Measurements from ENCODE around the gene MPZL2. TPM values are rescaled to one million over a fixed set of nuclear protein-coding genes. Genes with fewer than 3 reads are reported as not detected.

MPZL2 gene
- polyA plus RNA-seq, 3 donors, result 8.0 to 18.6 (median 14.2) TPM

- Histone ChIP-seq H3K27me3 (ENCODE audit: control insufficient read depth in 2 of 2, insufficient read depth in 2 of 2, low read length in 2 of 2) (no peaks in the 10 kb centered on the region), H3K4me2 (replicated peaks; ENCODE audit: extremely low read depth, low read length, poor library complexity, severe bottlenecking) (no peak overlapping the region), H4K20me1 (ENCODE audit: insufficient read depth, low read length) (no peaks in the 10 kb centered on the region), H3K9me3 (replicated peaks in 1 of 2; ENCODE audit: control insufficient read depth in 1 of 2, insufficient read depth in 1 of 2, low read length in 2 of 2) (no peaks in the 10 kb centered on the region), H3K36me3 (replicated peaks in 1 of 2; ENCODE audit: control insufficient read depth in 1 of 2, insufficient read depth in 2 of 2, low read length in 2 of 2) (no peaks in the 10 kb centered on the region), H3K4me3 (replicated peaks in 1 of 3; ENCODE audit: low read depth in 2 of 3, low read length in 3 of 3) (no peak overlapping the region), H3K4me1 (ENCODE audit: control insufficient read depth in 1 of 2, insufficient read depth in 2 of 2, low read length in 2 of 2) (peaks cover 14 to 20% of the 10 kb centered on the region in 2 donors), H2AFZ (ENCODE audit: insufficient read depth, low read depth, low read length, poor library complexity, severe bottlenecking) (no peak overlapping the region), H3K9ac (ENCODE audit: insufficient read depth, low read length, poor library complexity, severe bottlenecking) (no peak overlapping the region), H3K79me2 (ENCODE audit: insufficient read depth, low read length) (no peaks in the 10 kb centered on the region), H3K27ac (ENCODE audit: low read depth in 1 of 2, low read length in 2 of 2) (no peak overlapping the region)
- Mint-ChIP-seq H3K27me3 (ENCODE audit: low read depth in 3 of 3) (peaks cover 0 to 2% (median 0%) of the 10 kb centered on the region in 3 donors), H3K4me1 (peaks cover 21% of the 10 kb centered on the region), H3K4me3 (no peak overlapping the region), H3K9me3 (peaks cover 0 to 3% (median 3%) of the 10 kb centered on the region in 7 donors), H3K36me3 (peaks cover 0 to 1% of the 10 kb centered on the region in 2 donors), H3K27ac (peak overlapping the region in 1 of 7 donors; percentile 43)
- TF ChIP-seq CTCF (IDR thresholded peaks at IDR 0.05), result no peak
- intact Hi-C loops (cut with micrococcal nuclease), result no loop called here
- no peak for DNase-seq
Measured at GRCh38 chr11:118289401-118289800, 25.3 kb upstream of the MPZL2 start.

- H3K27me3 Mint-ChIP-seq (ENCODE audit: low read depth in 3 of 3), result peaks cover 0 to 4% (median 0%) of the 10 kb centered on the region in 3 donors
- no peak overlapping the region for H3K4me3 ChIP-seq (replicated peaks in 1 of 3; ENCODE audit: low read depth in 2 of 3, low read length in 3 of 3)
- H3K27ac ChIP-seq (ENCODE audit: low read depth in 1 of 2, low read length in 2 of 2), result no peak overlapping the region
- no CpG with 5 or more reads among the region's 1 CpG for WGBS (ENCODE audit: insufficient coverage)
- H4K20me1 ChIP-seq (ENCODE audit: insufficient read depth, low read length), result no peaks in the 10 kb centered on the region
- H3K9me3 Mint-ChIP-seq, result peaks cover 0 to 3% (median 3%) of the 10 kb centered on the region in 7 donors
- H3K9ac ChIP-seq (ENCODE audit: insufficient read depth, low read length, poor library complexity, severe bottlenecking), result no peak overlapping the region
- intact Hi-C loops (cut with micrococcal nuclease), result no loop called here
- peaks cover 0 to 1% of the 10 kb centered on the region in 2 donors for H3K36me3 Mint-ChIP-seq
- peaks cover 19% of the 10 kb centered on the region for H3K4me1 Mint-ChIP-seq
- TF ChIP-seq CTCF (IDR thresholded peaks at IDR 0.05), result no peak
- no peaks in the 10 kb centered on the region for H3K9me3 ChIP-seq (replicated peaks in 1 of 2; ENCODE audit: control insufficient read depth in 1 of 2, insufficient read depth in 1 of 2, low read length in 2 of 2)
- no peak overlapping the region for H3K4me2 ChIP-seq (replicated peaks; ENCODE audit: extremely low read depth, low read length, poor library complexity, severe bottlenecking)
- no peaks in the 10 kb centered on the region for H3K79me2 ChIP-seq (ENCODE audit: insufficient read depth, low read length)
- H3K27ac Mint-ChIP-seq, result no peak overlapping the region
- H3K4me1 ChIP-seq (ENCODE audit: control insufficient read depth in 1 of 2, insufficient read depth in 2 of 2, low read length in 2 of 2), result peaks cover 12 to 29% of the 10 kb centered on the region in 2 donors
- H3K36me3 ChIP-seq (replicated peaks in 1 of 2; ENCODE audit: control insufficient read depth in 1 of 2, insufficient read depth in 2 of 2, low read length in 2 of 2), result no peaks in the 10 kb centered on the region
- no peaks in the 10 kb centered on the region for H3K27me3 ChIP-seq (ENCODE audit: control insufficient read depth in 2 of 2, insufficient read depth in 2 of 2, low read length in 2 of 2)
- no peak for DNase-seq
- H3K4me3 Mint-ChIP-seq, result no peak overlapping the region
- H2AFZ ChIP-seq (ENCODE audit: insufficient read depth, low read depth, low read length, poor library complexity, severe bottlenecking), result no peak overlapping the region
Measured at GRCh38 chr11:118287006-118287405, 22.9 kb upstream of the MPZL2 start.
